AG04450 (cell line): ENCODE results near the gene SFTPD. TPM values are rescaled to one million over a fixed set of nuclear protein-coding genes. Genes with fewer than 3 reads are reported as not detected.

Source experiments
- CTCF ChIA-PET: fragments of 300-600, 350-600 bp; formaldehyde crosslinking; extraction: SDS; loops from one replicate; lab custom pipeline; 2022; ENCODE audit warnings: antibody characterized with exemption, inconsistent platforms; lab: Charles Lee
- POLR2A ChIA-PET: fragments of 350-600 bp; formaldehyde crosslinking; extraction: SDS; loops from one replicate; lab custom pipeline; 2021; ENCODE audit warnings: antibody characterized with exemption, inconsistent platforms; lab: Yijun Ruan, JAX
- DNase-seq: peaks from one replicate; pipeline ENCODE4 v3.0.0-alpha.2; 2011; ENCODE audit warnings: low read depth, low spot score
- H3K27ac ChIP-seq: one replicate; pipeline ENCODE4 v1.5.1; 2012; ENCODE audit warnings: low read depth, low read length, control low read depth
- H3K27me3 ChIP-seq: one replicate; pipeline ENCODE4 v1.6.0; 2012; ENCODE audit warnings: low read length; ENCODE audit not compliant: control insufficient read depth, insufficient read depth
- H3K4me3 ChIP-seq: 2 replicates; pipeline ENCODE4 v1.5.1; 2011; ENCODE audit warnings: mild to moderate bottlenecking, low read depth, low read length, control low read depth
- H3K9me3 ChIP-seq: 2 replicates; pipeline ENCODE4 v1.5.1; 2012; ENCODE audit warnings: low read length; ENCODE audit not compliant: control insufficient read depth, insufficient read depth
- CTCF ChIP-seq: IDR thresholded peaks from 2 replicates; pipeline ENCODE4 v1.5.1; 2011; ENCODE audit warnings: low read depth, low read length, control low read depth, inconsistent platforms
- polyA plus RNA-seq: library from polyadenylated mRNA; depleted of rRNA; stranded (reverse); fragments of >200 nt; gene quantifications from 2 replicates; pipeline ENCODE4 v1.2.3, GENCODE V29; 2011

The SFTPD gene
- polyA plus RNA-seq, 1 experiment, result not detected

GRCh38 chr10:79943871-79944270 lies 5.0 kb downstream of the SFTPD start:
- Histone ChIP-seq H3K27me3 (peaks cover 16% of the 10 kb centered on the region), H3K4me3 (no peak overlapping the region), H3K27ac (no peak overlapping the region), H3K9me3 (no peaks in the 10 kb centered on the region)
- POLR2A ChIA-PET, result no interaction called here
- CTCF ChIA-PET, result interaction anchor here (1.2 kb wide), 1 partner anchor 407 kb away, joined by 3 read pairs; no protein-coding TSS in a partner anchor
- no peak for DNase-seq
- TF ChIP-seq CTCF, result no peak

GRCh38 chr10:79942261-79943185 lies 6.4 kb downstream of the SFTPD start:
- ChIA-PET POLR2A (no interaction called here), CTCF (interaction anchor here (1.2 kb wide), 1 partner anchor 405 kb away, joined by 3 read pairs; no protein-coding TSS in a partner anchor)
- TF ChIP-seq CTCF, result no peak
- no peak overlapping the region for H3K27ac ChIP-seq
- H3K9me3 ChIP-seq, result no peaks in the 10 kb centered on the region
- peaks cover 21% of the 10 kb centered on the region for H3K27me3 ChIP-seq
- no peak overlapping the region for H3K4me3 ChIP-seq
- no peak for DNase-seq

- DNase-seq, result no peak
- no peak overlapping the region for H3K27ac ChIP-seq
- POLR2A ChIA-PET, result no interaction called here
- no peak overlapping the region for H3K4me3 ChIP-seq
- H3K27me3 ChIP-seq, result peaks cover 23% of the 10 kb centered on the region
- CTCF ChIA-PET, result no interaction called here
- H3K9me3 ChIP-seq, result no peaks in the 10 kb centered on the region
- no peak for TF ChIP-seq CTCF
Observed at GRCh38 chr10:79941585-79942210, 7.2 kb downstream of the SFTPD start.

- ChIA-PET POLR2A (no interaction called here), CTCF (no interaction called here)
- no peak for TF ChIP-seq CTCF
- H3K27me3 ChIP-seq, result peaks cover 21% of the 10 kb centered on the region
- no peaks in the 10 kb centered on the region for H3K9me3 ChIP-seq
- DNase-seq, result no peak
- no peak overlapping the region for H3K4me3 ChIP-seq
- no peak overlapping the region for H3K27ac ChIP-seq
Observed at GRCh38 chr10:79941146-79941545, 7.8 kb downstream of the SFTPD start.

GRCh38 chr10:79940431-79940830 lies 8.5 kb downstream of the SFTPD start:
- ChIA-PET CTCF (no interaction called here), POLR2A (no interaction called here)
- Histone ChIP-seq H3K27me3 (peaks cover 20% of the 10 kb centered on the region), H3K4me3 (no peak overlapping the region), H3K9me3 (no peaks in the 10 kb centered on the region), H3K27ac (no peak overlapping the region)
- no peak for DNase-seq
- TF ChIP-seq CTCF, result no peak
